Thoracic aorta (tissue), 2 donors: ENCODE measurements around the gene BORCS5. TPM values are rescaled to one million over a fixed set of nuclear protein-coding genes. Genes with fewer than 3 reads are reported as not detected.

Experiments
- ATAC-seq: fragments of 150-250 bp; one replicate; pipeline ENCODE4 v1.8.0; 2017; ENCODE audit warnings: low read depth; ENCODE audit not compliant: insufficient number of reproducible peaks, low FRiP score
- DNase-seq: peaks from one replicate; pipeline ENCODE4 v3.0.0-alpha.2; 2020; ENCODE audit warnings: low spot score
- H3K27ac ChIP-seq, 2 donors: fragments of 200-600 bp; sonication (generic); 1 replicate in 1 of 2; 2 replicates in 1 of 2; pipeline ENCODE4 v1.5.1; 2016; ENCODE audit warnings: mild to moderate bottlenecking in 2 of 2, moderate library complexity in 2 of 2
- H3K27me3 ChIP-seq: fragments of 200-600 bp; sonication (generic); replicated peaks from 2 replicates; pipeline ENCODE4 v1.6.0; 2016; ENCODE audit warnings: mild to moderate bottlenecking; ENCODE audit not compliant: insufficient read depth
- H3K36me3 ChIP-seq: fragments of 200-600 bp; sonication (generic); one replicate; pipeline ENCODE4 v1.5.1; 2016
- H3K4me1 ChIP-seq, 2 donors: fragments of 200-600 bp; sonication (generic); 1 replicate in 1 of 2; 2 replicates in 1 of 2; pipeline versions ENCODE4 v1.5.1 to v1.6.0; 2016; ENCODE audit warnings: low read depth in 2 of 2, mild to moderate bottlenecking in 1 of 2; ENCODE audit not compliant: control insufficient read depth in 1 of 2
- H3K4me3 ChIP-seq: fragments of 200-600 bp; sonication (generic); 2 replicates; pipeline ENCODE4 v1.5.1; 2016; ENCODE audit warnings: mild to moderate bottlenecking
- H3K9me3 ChIP-seq: fragments of 200-600 bp; sonication (generic); 2 replicates; pipeline ENCODE4 v1.5.1; 2016
- total RNA-seq, 2 donors: library from RNA; depleted of rRNA; stranded (reverse); fragments of >200 nt; gene quantifications; one replicate each; pipeline versions ENCODE4 v1.1.0 to v1.2.3, GENCODE V29; 2016
- TF ChIP-seq, protein P1 (sequence below): fragments of 200-600 bp; sonication (generic); IDR thresholded peaks from one replicate; pipeline ENCODE4 v1.5.1; 2019; ENCODE audit warnings: antibody characterized with exemption

BORCS5 gene
- total RNA-seq, 2 donors from 2014 or later = 20.6 to 27.1 TPM

DNA sequence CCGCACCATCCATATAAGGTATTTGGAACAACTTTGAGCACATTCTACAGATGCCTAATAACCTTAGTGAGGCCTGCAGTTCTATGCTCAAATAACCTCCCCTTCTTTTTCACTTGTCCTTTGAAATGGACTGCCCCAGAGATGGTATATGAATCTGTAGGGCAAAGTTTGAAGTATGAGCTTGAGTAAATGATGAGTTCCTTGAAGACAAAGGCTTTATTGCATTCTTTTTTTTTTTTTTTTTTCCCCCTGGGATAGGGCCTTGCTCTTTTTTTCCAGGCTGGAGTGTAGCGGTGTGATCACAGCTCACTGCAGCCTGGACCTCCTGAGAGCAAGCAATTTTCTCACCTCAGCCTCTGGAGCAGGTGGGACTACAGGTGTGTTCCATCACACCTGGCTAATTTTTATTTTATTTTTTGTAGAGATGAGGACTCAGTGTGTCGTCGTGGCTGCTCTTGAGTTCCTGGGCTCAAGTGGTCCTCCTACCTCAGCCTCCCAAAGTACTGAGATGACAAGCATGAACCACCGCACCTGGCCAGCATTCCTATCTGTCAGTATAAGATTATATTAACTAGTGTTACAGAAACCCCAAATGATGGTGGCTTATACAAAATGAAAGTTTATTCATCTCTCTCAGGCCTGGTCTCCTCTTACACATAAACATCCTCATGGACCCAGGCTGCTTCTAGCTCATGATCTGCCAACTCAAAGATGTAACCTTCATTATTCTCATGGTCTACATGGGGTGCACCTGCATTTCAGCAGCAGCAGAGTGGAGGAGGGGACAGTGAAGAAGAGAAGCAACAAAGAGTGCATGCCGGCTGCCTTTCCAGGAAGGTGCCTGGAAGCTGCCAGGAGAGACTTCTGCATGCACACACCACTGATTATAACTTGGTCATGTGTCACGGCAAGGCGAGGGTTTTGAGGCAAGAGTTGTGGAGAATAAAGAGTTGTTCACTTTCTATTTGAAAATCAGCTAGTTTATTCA is 104.4 kb downstream of the BORCS5 start:
- no peak for ATAC-seq
- no peaks in the 10 kb centered on the region for H3K27me3 ChIP-seq
- H3K4me1 ChIP-seq = no peaks in the 10 kb centered on the region
- TF ChIP-seq, protein P1, sequence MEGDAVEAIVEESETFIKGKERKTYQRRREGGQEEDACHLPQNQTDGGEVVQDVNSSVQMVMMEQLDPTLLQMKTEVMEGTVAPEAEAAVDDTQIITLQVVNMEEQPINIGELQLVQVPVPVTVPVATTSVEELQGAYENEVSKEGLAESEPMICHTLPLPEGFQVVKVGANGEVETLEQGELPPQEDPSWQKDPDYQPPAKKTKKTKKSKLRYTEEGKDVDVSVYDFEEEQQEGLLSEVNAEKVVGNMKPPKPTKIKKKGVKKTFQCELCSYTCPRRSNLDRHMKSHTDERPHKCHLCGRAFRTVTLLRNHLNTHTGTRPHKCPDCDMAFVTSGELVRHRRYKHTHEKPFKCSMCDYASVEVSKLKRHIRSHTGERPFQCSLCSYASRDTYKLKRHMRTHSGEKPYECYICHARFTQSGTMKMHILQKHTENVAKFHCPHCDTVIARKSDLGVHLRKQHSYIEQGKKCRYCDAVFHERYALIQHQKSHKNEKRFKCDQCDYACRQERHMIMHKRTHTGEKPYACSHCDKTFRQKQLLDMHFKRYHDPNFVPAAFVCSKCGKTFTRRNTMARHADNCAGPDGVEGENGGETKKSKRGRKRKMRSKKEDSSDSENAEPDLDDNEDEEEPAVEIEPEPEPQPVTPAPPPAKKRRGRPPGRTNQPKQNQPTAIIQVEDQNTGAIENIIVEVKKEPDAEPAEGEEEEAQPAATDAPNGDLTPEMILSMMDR = no peak
- H3K36me3 ChIP-seq = peaks cover 2% of the 10 kb centered on the region
- H3K27ac ChIP-seq = no peak overlapping the region
- DNase-seq = no peak
- no peaks in the 10 kb centered on the region for H3K9me3 ChIP-seq
- no peak overlapping the region for H3K4me3 ChIP-seq

DNA sequence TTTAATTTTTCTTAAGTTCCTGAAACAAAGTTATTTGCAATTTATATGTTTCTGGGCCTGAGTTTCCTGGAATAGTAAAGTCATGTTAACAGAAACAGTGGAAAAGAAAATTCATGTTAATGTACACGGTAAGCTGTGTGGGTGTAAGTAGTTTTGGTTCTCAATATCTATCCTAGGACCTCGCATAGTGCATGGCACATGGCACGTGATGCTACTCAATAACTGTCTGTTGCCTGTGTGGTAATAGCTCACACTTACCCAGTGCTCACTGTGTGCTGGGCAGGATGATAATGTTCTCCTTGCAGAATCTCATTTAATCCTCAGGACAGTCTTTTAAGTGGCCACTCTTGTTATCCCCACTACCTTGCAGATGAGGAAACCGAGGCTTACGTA is 105.0 kb downstream of the BORCS5 start:
- Histone ChIP-seq H3K27ac (no peak overlapping the region), H3K27me3 (no peaks in the 10 kb centered on the region), H3K36me3 (peaks cover 6% of the 10 kb centered on the region), H3K4me3 (no peak overlapping the region), H3K9me3 (no peaks in the 10 kb centered on the region), H3K4me1 (no peaks in the 10 kb centered on the region)
- TF ChIP-seq, protein P1 = no peak
- ATAC-seq (no peak), DNase-seq (no peak)

DNA sequence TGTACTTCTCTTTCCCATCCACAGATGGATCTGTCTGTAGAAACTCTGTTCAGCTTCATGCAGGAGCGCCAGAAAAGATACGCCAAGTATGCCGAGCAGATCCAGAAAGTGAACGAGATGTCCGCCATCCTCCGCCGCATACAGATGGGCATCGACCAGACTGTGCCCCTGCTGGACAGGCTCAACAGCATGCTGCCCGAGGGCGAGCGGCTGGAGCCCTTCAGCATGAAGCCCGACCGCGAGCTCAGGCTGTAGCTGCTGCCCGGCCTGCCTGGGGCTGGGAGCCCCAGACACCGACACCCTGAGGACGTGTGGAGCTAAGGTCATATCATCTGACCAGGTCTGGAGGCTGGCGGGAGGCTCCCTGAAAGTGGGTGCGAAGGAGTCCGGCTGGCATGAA is 108.6 kb downstream of the BORCS5 start:
- no peak overlapping the region for H3K27ac ChIP-seq

DNA sequence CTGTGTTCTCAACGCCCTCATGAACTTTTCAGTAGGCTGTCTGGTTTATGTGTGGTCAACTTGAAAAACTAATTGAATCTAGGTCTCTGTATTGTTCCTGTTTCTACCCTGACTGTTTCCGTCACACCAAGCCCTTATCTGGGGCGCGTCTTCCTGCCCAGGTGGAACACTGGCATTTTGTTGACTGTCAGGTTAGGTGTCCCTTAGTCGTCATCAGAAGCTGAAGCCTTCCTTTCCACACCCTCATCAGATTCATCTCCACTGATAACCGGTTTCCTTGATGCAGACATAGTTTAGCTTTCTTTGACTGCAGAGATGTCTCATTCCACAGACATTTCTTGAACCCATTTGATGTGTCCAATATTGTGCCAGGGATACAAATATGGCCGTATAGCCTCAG is 109.3 kb downstream of the BORCS5 start:
- no peak overlapping the region for H3K27ac ChIP-seq
- H3K9me3 ChIP-seq = no peaks in the 10 kb centered on the region
- ATAC-seq (no peak), DNase-seq (no peak)
- no peaks in the 10 kb centered on the region for H3K27me3 ChIP-seq
- no peak overlapping the region for H3K4me3 ChIP-seq
- peaks cover 6% of the 10 kb centered on the region for H3K36me3 ChIP-seq
- H3K4me1 ChIP-seq = no peaks in the 10 kb centered on the region
- TF ChIP-seq, protein P1 = no peak

More for the DNA sequence above, 108.6 kb downstream of the BORCS5 start:
- TF ChIP-seq, protein P1 = no peak
- no peaks in the 10 kb centered on the region for H3K27me3 ChIP-seq
- no peaks in the 10 kb centered on the region for H3K4me1 ChIP-seq
- peaks cover 6% of the 10 kb centered on the region for H3K36me3 ChIP-seq
- H3K4me3 ChIP-seq = no peak overlapping the region
- DNase-seq (no peak), ATAC-seq (no peak)
- no peaks in the 10 kb centered on the region for H3K9me3 ChIP-seq

DNA sequence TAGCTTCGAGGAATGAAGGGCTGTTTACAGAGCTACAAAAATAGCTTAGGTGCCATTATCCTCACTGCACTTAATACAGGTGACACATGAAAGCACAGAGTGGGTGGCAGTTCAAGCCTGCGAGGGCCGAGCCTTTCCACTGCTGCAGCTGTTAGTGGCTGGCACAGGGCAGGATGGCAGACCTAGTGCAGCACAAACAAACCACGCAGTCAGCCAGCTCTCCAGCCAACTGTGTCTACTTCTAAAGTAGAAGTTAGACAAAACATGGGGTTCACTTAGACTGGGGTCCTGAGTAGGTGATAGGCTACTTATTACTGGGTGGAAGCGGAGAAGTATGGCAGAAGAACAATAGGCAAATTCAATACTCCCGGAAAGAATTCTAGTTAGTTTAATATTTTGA is 110.4 kb downstream of the BORCS5 start:
- DNase-seq (no peak), ATAC-seq (no peak)
- no peak overlapping the region for H3K4me3 ChIP-seq
- TF ChIP-seq, protein P1 = no peak
- no peaks in the 10 kb centered on the region for H3K27me3 ChIP-seq
- no peaks in the 10 kb centered on the region for H3K9me3 ChIP-seq
- peaks cover 6% of the 10 kb centered on the region for H3K36me3 ChIP-seq
- H3K4me1 ChIP-seq = no peaks in the 10 kb centered on the region
- H3K27ac ChIP-seq = no peak overlapping the region
